ENCODE data around the gene DNAH6.

The DNAH6 gene

GRCh38 chr2:84631985-84632384 lies 115.7 kb downstream of the DNAH6 start:
- TF ChIP-seq EZH2phosphoT487 (IDR thresholded peaks at IDR 0.05; ENCODE audit: low read depth) = no peak
- TF ChIP-seq, protein P1, sequence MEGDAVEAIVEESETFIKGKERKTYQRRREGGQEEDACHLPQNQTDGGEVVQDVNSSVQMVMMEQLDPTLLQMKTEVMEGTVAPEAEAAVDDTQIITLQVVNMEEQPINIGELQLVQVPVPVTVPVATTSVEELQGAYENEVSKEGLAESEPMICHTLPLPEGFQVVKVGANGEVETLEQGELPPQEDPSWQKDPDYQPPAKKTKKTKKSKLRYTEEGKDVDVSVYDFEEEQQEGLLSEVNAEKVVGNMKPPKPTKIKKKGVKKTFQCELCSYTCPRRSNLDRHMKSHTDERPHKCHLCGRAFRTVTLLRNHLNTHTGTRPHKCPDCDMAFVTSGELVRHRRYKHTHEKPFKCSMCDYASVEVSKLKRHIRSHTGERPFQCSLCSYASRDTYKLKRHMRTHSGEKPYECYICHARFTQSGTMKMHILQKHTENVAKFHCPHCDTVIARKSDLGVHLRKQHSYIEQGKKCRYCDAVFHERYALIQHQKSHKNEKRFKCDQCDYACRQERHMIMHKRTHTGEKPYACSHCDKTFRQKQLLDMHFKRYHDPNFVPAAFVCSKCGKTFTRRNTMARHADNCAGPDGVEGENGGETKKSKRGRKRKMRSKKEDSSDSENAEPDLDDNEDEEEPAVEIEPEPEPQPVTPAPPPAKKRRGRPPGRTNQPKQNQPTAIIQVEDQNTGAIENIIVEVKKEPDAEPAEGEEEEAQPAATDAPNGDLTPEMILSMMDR (IDR thresholded peaks at IDR 0.05; ENCODE audit: low read depth, low read length) = no peak
- H3K79me2 ChIP-seq (ENCODE audit: low read length) = no peaks in the 10 kb centered on the region

DNA sequence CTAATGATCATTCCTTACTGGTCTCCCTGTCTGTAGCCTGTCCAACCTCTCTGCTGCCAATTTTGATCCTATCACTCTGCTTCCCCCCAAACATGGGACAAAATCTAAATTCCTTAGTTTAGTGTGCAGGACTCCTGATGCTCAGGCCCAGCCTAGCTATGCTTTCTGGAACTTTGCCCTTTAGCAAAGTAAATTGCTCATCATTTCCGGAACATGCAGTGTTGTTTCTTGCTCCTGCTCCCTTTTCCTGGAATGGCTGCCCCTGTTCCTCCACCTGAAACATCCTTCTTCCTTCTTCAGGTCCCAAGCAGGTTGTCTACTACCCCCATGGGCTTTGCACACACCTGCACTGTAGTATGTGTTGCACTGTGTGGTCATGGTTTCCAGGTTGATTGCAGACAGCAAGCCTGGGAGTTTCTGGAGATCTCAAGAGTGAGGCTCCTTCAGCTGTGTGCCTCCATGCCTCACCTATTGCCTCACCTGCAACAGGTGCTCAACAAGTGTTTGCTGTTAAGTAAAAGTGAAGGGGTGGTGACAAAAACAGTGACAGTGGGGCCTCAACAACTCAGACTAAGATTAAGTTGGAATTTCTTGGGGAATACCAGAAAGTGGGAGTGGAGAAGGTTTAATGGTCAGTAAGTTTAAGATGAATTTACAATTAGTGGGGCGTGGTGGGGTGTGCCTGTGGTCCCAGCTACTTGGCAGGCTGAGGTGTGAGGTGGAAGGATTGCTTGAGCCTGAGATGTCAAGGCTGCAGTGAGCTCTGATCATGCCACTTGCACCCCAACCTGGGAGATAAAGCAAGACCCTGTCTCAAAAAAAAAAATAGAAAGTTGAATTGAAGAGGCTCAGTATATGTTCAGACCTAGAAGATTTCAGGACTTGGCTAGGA lies 120.0 kb downstream of the DNAH6 start:
- no peak overlapping the region for H3K27ac ChIP-seq (ENCODE audit: low read length)

More at GRCh38 chr2:84631985-84632384, 115.7 kb downstream of the DNAH6 start:
- Histone ChIP-seq H3K27ac (ENCODE audit: low read length) (no peak overlapping the region), H3K9me3 (ENCODE audit: insufficient read depth, low read length) (no peaks in the 10 kb centered on the region), H3K9ac (ENCODE audit: low read length) (no peak overlapping the region), H3K4me1 (ENCODE audit: low read length) (no peaks in the 10 kb centered on the region), H3K4me3 (ENCODE audit: low read length) (no peak overlapping the region), H3K4me2 (ENCODE audit: low read length) (no peak overlapping the region), H2AFZ (ENCODE audit: low read depth, low read length) (no peak overlapping the region), H3K36me3 (replicated peaks; ENCODE audit: low read depth, low read length) (no peaks in the 10 kb centered on the region), H3K27me3 (ENCODE audit: low read depth, low read length) (no peaks in the 10 kb centered on the region), H4K20me1 (ENCODE audit: insufficient read depth, low read length) (no peaks in the 10 kb centered on the region)

GRCh38 chr2:84639751-84640150 lies 123.5 kb downstream of the DNAH6 start:
- H3K27ac ChIP-seq (ENCODE audit: low read length) = no peak overlapping the region
- no peaks in the 10 kb centered on the region for H3K79me2 ChIP-seq (ENCODE audit: low read length)
- H3K4me2 ChIP-seq (ENCODE audit: low read length) = no peak overlapping the region
- H3K9ac ChIP-seq (ENCODE audit: low read length) = no peak overlapping the region
- TF ChIP-seq EZH2phosphoT487 (IDR thresholded peaks at IDR 0.05; ENCODE audit: low read depth) = no peak
- TF ChIP-seq, protein P1 (IDR thresholded peaks at IDR 0.05; ENCODE audit: low read depth, low read length) = no peak
- H4K20me1 ChIP-seq (ENCODE audit: insufficient read depth, low read length) = no peaks in the 10 kb centered on the region
- no peaks in the 10 kb centered on the region for H3K4me1 ChIP-seq (ENCODE audit: low read length)
- no peak overlapping the region for H2AFZ ChIP-seq (ENCODE audit: low read depth, low read length)
- no peaks in the 10 kb centered on the region for H3K9me3 ChIP-seq (ENCODE audit: insufficient read depth, low read length)
- H3K27me3 ChIP-seq (ENCODE audit: low read depth, low read length) = peaks cover 6% of the 10 kb centered on the region; the same call in 1 of the 2 replicates
- no peak overlapping the region for H3K4me3 ChIP-seq (ENCODE audit: low read length)
- no peaks in the 10 kb centered on the region for H3K36me3 ChIP-seq (replicated peaks; ENCODE audit: low read depth, low read length)

More for the DNA sequence above, 120.0 kb downstream of the DNAH6 start:
- Histone ChIP-seq H3K9me3 (ENCODE audit: insufficient read depth, low read length) (no peaks in the 10 kb centered on the region), H3K27me3 (ENCODE audit: low read depth, low read length) (peaks cover 2% of the 10 kb centered on the region; the same call in 1 of the 2 replicates), H3K4me2 (ENCODE audit: low read length) (no peak overlapping the region), H3K4me1 (ENCODE audit: low read length) (no peaks in the 10 kb centered on the region), H3K79me2 (ENCODE audit: low read length) (no peaks in the 10 kb centered on the region), H3K4me3 (ENCODE audit: low read length) (no peak overlapping the region), H3K9ac (ENCODE audit: low read length) (no peak overlapping the region), H4K20me1 (ENCODE audit: insufficient read depth, low read length) (no peaks in the 10 kb centered on the region), H3K36me3 (replicated peaks; ENCODE audit: low read depth, low read length) (no peaks in the 10 kb centered on the region), H2AFZ (ENCODE audit: low read depth, low read length) (no peak overlapping the region)
- TF ChIP-seq, protein P1 (IDR thresholded peaks at IDR 0.05; ENCODE audit: low read depth, low read length) = no peak
- TF ChIP-seq EZH2phosphoT487 (IDR thresholded peaks at IDR 0.05; ENCODE audit: low read depth) = no peak

DNA sequence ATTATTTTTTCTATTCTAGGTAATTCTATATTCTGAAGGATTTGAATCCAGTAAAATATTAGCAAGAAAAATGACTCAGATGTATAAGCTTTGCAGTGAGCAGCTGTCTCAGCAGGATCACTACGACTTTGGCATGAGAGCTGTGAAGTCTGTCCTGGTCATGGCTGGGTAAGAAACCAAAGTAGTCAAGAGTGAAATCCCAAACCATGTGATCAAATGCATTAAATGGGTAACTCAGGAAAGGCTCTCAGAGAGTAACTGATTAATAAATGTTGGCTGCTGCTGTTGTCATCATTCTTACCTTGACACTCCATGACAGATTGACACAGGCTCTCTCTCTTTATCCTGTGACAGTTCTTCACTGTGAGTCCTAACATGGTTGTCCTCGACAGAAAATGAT lies 124.1 kb downstream of the DNAH6 start:
- no peak for TF ChIP-seq EZH2phosphoT487 (IDR thresholded peaks at IDR 0.05; ENCODE audit: low read depth)
- TF ChIP-seq, protein P1 (IDR thresholded peaks at IDR 0.05; ENCODE audit: low read depth, low read length) = no peak
- Histone ChIP-seq H3K79me2 (ENCODE audit: low read length) (no peaks in the 10 kb centered on the region), H3K4me2 (ENCODE audit: low read length) (no peak overlapping the region), H3K4me3 (ENCODE audit: low read length) (no peak overlapping the region), H3K9ac (ENCODE audit: low read length) (no peak overlapping the region), H3K36me3 (replicated peaks; ENCODE audit: low read depth, low read length) (no peaks in the 10 kb centered on the region), H4K20me1 (ENCODE audit: insufficient read depth, low read length) (no peaks in the 10 kb centered on the region), H2AFZ (ENCODE audit: low read depth, low read length) (no peak overlapping the region), H3K27ac (ENCODE audit: low read length) (no peak overlapping the region), H3K27me3 (ENCODE audit: low read depth, low read length) (peaks cover 6% of the 10 kb centered on the region; the same call in 1 of the 2 replicates), H3K9me3 (ENCODE audit: insufficient read depth, low read length) (no peaks in the 10 kb centered on the region), H3K4me1 (ENCODE audit: low read length) (no peaks in the 10 kb centered on the region)

Measured in OCI-LY3 (cell line).